SK-N-SH (cell line): ENCODE data around the gene KIF13A. TPM values are rescaled to one million over a fixed set of nuclear protein-coding genes. Genes with fewer than 3 reads are reported as not detected.

Experiments
- CTCF ChIA-PET: fragments of 300-600, 350-600 bp; formaldehyde crosslinking; extraction: SDS; loops from one replicate; lab custom pipeline; 2021; lab: Yijun Ruan, JAX
- POLR2A ChIA-PET: fragments of 350-600 bp; sonication (Branson Sonifier 250); formaldehyde crosslinking; extraction: SDS; loops from one replicate; lab custom pipeline; 2020; ENCODE audit warnings: antibody characterized with exemption, inconsistent platforms; lab: Yijun Ruan, JAX
- DNase-seq: peaks from one replicate; pipeline ENCODE4 v3.0.0; 2012
- H2AFZ ChIP-seq: fragments of 200-600 bp; sonication (generic); 2 replicates; pipeline ENCODE4 v1.8.1; 2016; ENCODE audit warnings: antibody characterized with exemption, mild to moderate bottlenecking, low read depth
- H3F3A ChIP-seq: fragments of 200-600 bp; sonication (generic); replicated peaks from 2 replicates; pipeline ENCODE3; 2016; ENCODE audit warnings: antibody characterized with exemption, mild to moderate bottlenecking; ENCODE audit not compliant: insufficient read depth
- H3K27ac ChIP-seq, 2 experiments: fragments of 200-500 bp in 1 of 2; fragments of 200-600 bp in 1 of 2; sonication (Bioruptor generic) in 1 of 2; sonication (generic), shearing (Covaris generic) in 1 of 2; 2 replicates each; pipeline versions ENCODE4 v1.5.1 to v1.6.1; 2014 to 2016; ENCODE audit warnings: low read depth in 2 of 2, inconsistent platforms in 1 of 2, low read length in 1 of 2, mild to moderate bottlenecking in 1 of 2, mixed read lengths in 1 of 2
- H3K27me3 ChIP-seq: fragments of 200-600 bp; sonication (generic), shearing (Covaris generic); 2 replicates; pipeline ENCODE4 v1.6.1; 2016; ENCODE audit warnings: mixed run types; ENCODE audit not compliant: insufficient read depth
- H3K36me3 ChIP-seq, 2 experiments: fragments of 200-500 bp in 1 of 2; fragments of 200-600 bp in 1 of 2; sonication (Bioruptor generic) in 1 of 2; sonication (generic) in 1 of 2; replicated peaks in 1 of 2; 2 replicates each; pipeline versions ENCODE3 to v1.5.1; 2014 to 2016; ENCODE audit warnings: low read length in 1 of 2, mild to moderate bottlenecking in 1 of 2; ENCODE audit not compliant: insufficient read depth in 2 of 2, control insufficient read depth in 1 of 2
- H3K4me1 ChIP-seq, 2 experiments: fragments of 200-500 bp in 1 of 2; fragments of 200-600 bp in 1 of 2; sonication (Bioruptor generic) in 1 of 2; sonication (generic), shearing (Covaris generic) in 1 of 2; 2 replicates each; pipeline versions ENCODE4 v1.5.1 to v1.6.1; 2014 to 2016; ENCODE audit warnings: low read depth in 1 of 2, low read length in 1 of 2, mixed run types in 1 of 2; ENCODE audit not compliant: insufficient read depth in 2 of 2, control insufficient read depth in 1 of 2
- H3K4me2 ChIP-seq: fragments of 200-600 bp; sonication (generic), shearing (Covaris generic); 2 replicates; pipeline ENCODE4 v1.6.1; 2017; ENCODE audit warnings: mixed run types
- H3K4me3 ChIP-seq, 2 experiments: fragments of 200-500 bp in 1 of 2; fragments of 200-600 bp in 1 of 2; sonication (Bioruptor generic) in 1 of 2; sonication (generic), shearing (Covaris generic) in 1 of 2; 2 replicates each; pipeline versions ENCODE4 v1.5.1 to v1.8.1; 2014 to 2016; ENCODE audit warnings: low read depth in 2 of 2, inconsistent platforms in 1 of 2, low read length in 1 of 2, mild to moderate bottlenecking in 1 of 2, mixed read lengths in 1 of 2, moderate library complexity in 1 of 2
- H3K79me2 ChIP-seq: fragments of 200-600 bp; sonication (generic); 2 replicates; pipeline ENCODE4 v1.8.1; 2017; ENCODE audit warnings: mild to moderate bottlenecking; ENCODE audit not compliant: insufficient read depth
- H3K9ac ChIP-seq: fragments of 200-600 bp; sonication (generic); 2 replicates; pipeline ENCODE4 v1.6.1; 2017; ENCODE audit warnings: mixed run types
- H3K9me2 ChIP-seq: fragments of 200-600 bp; sonication (generic); 2 replicates; pipeline ENCODE4 v1.6.1; 2017; ENCODE audit warnings: mixed run types
- H3K9me3 ChIP-seq: fragments of 200-600 bp; sonication (generic); 2 replicates; pipeline ENCODE4 v1.6.1; 2017; ENCODE audit warnings: mixed run types, mild to moderate bottlenecking, moderate library complexity
- H4K20me1 ChIP-seq: fragments of 200-600 bp; sonication (generic); 2 replicates; pipeline ENCODE4 v1.6.1; 2017; ENCODE audit warnings: mild to moderate bottlenecking, mixed run types; ENCODE audit not compliant: insufficient read depth
- ELF1 ChIP-seq: IDR thresholded peaks from 2 replicates; pipeline ENCODE4 v1.4.0; 2012
- EP300 ChIP-seq, 2 experiments: IDR thresholded peaks; 2 replicates each; pipeline versions ENCODE4 v1.4.0 to v1.6.1; 2012; ENCODE audit warnings: borderline replicate concordance in 1 of 2, low read depth in 1 of 2, low read length in 1 of 2
- EZH2phosphoT487 ChIP-seq: fragments of 200-600 bp; sonication (generic); IDR thresholded peaks from 2 replicates; pipeline ENCODE4 v1.6.1; 2017; ENCODE audit warnings: low read depth, mixed run types, mild to moderate bottlenecking, antibody characterized with exemption, moderate library complexity, borderline replicate concordance
- FOXM1 ChIP-seq: IDR thresholded peaks from 2 replicates; pipeline ENCODE4 v1.4.0; 2012; ENCODE audit warnings: low read depth, mild to moderate bottlenecking
- GATA2 ChIP-seq: sonication (generic); formaldehyde crosslinking; IDR thresholded peaks from 2 replicates; pipeline ENCODE4 v1.5.0; 2020; ENCODE audit warnings: mild to moderate bottlenecking, missing genetic modification reagents
- MEF2A ChIP-seq: IDR thresholded peaks from 2 replicates; pipeline ENCODE4 v1.4.0; 2012; ENCODE audit warnings: low read depth, borderline replicate concordance
- MXI1 ChIP-seq: IDR thresholded peaks from 2 replicates; pipeline ENCODE4 v1.6.1; 2012; ENCODE audit warnings: mild to moderate bottlenecking, low read depth, low read length, improper control_type of control experiment
- NRF1 ChIP-seq: IDR thresholded peaks from 2 replicates; pipeline ENCODE4 v1.6.1; 2012; ENCODE audit warnings: low read depth, mild to moderate bottlenecking, low read length
- POLR2AphosphoS5 ChIP-seq: IDR thresholded peaks from 2 replicates; pipeline ENCODE4 v1.6.1; 2012; ENCODE audit warnings: low read depth, low read length
- RAD21 ChIP-seq: IDR thresholded peaks from 2 replicates; pipeline ENCODE4 v1.6.1; 2012; ENCODE audit warnings: mild to moderate bottlenecking, low read length
- SMC3 ChIP-seq: IDR thresholded peaks from 2 replicates; pipeline ENCODE4 v1.6.1; 2012; ENCODE audit warnings: low read depth, low read length, improper control_type of control experiment
- TAF1 ChIP-seq: IDR thresholded peaks from 2 replicates; pipeline ENCODE4 v1.6.1; 2012; ENCODE audit warnings: low read depth, mild to moderate bottlenecking, low read length, moderate library complexity, borderline replicate concordance
- TCF12 ChIP-seq: IDR thresholded peaks from 2 replicates; pipeline ENCODE4 v1.4.0; 2012
- WGBS: methylation state at CpG from one replicate; pipeline ENCODE4 v1.1.6; 2017; ENCODE audit warnings: low lambda C conversion rate; 5-methylcytosine and 5-hydroxymethylcytosine counted together
- polyA plus RNA-seq, 3 experiments: library from polyadenylated mRNA; depleted of rRNA; stranded (reverse); fragments of >200 nt; gene quantifications; 2 replicates each; pipeline ENCODE4 v1.2.3, GENCODE V29; 2012
- TF ChIP-seq, protein P1 (sequence below): IDR thresholded peaks from 2 replicates; pipeline ENCODE4 v1.4.0; 2012; ENCODE audit warnings: low read depth, borderline replicate concordance
- TF ChIP-seq, protein P2 (sequence below): fragments of 200-600 bp; sonication (generic); IDR thresholded peaks from 2 replicates; pipeline ENCODE4 v1.6.1; 2017; ENCODE audit warnings: antibody characterized with exemption, mild to moderate bottlenecking, moderate library complexity
- TF ChIP-seq, protein P3 (sequence below): IDR thresholded peaks from 2 replicates; pipeline ENCODE4; 2012
- TF ChIP-seq, protein P4 (sequence below): fragments of 150-350 bp; IDR thresholded peaks from 2 replicates; pipeline ENCODE4 v1.6.1; 2016; ENCODE audit warnings: mild to moderate bottlenecking, low read depth, low read length

The KIF13A gene
- polyA plus RNA-seq, 1 of the 3 experiments (the other 2 are of a cell fraction): 18.2 TPM

DNA sequence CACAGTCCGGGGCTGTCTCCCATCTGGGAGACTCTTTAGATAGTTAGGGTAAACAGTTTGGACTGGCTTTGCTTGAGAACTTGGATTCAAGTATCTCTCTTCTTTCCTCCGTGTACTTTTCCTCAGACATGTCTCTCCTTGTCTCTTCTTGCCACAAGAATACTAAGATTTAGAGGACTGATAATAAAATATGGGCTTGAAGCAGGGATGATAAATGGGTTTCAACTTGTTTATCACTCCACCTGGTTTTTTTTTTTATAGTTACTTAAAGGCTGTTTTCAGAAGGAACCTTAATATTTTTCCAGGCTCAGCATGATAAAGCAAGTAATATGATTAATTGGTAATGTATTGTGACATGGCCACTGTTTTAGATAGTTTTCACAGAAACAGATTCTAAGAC is 40.9 kb upstream of the KIF13A start:
- DNase-seq: no peak
- ChIA-PET POLR2A (no interaction called here), CTCF (no interaction called here)
- Histone ChIP-seq H3K27me3 (no peaks in the 10 kb centered on the region), H3K9me3 (no peaks in the 10 kb centered on the region), H3K36me3 (no peaks in the 10 kb centered on the region), H3K79me2 (no peaks in the 10 kb centered on the region), H3K4me2 (no peak overlapping the region), H3K4me3 (no peak overlapping the region), H3K9me2 (no peaks in the 10 kb centered on the region), H3F3A (no peaks in the 10 kb centered on the region), H4K20me1 (no peaks in the 10 kb centered on the region), H3K9ac (no peak overlapping the region), H3K27ac (no peak overlapping the region), H3K4me1 (peaks cover 0 to 1% of the 10 kb centered on the region in 2 experiments; a peak in 1 of 4 replicates), H2AFZ (no peak overlapping the region)
- TF ChIP-seq FOXM1 (no peak), MXI1 (no peak), ELF1 (no peak), RAD21 (no peak), EP300 (IDR thresholded peaks at IDR 0.05; ENCODE audit: borderline replicate concordance in 1 of 2, low read depth in 1 of 2, low read length in 1 of 2) (no peak), EZH2phosphoT487 (no peak), POLR2AphosphoS5 (no peak), SMC3 (no peak), NRF1 (no peak), MEF2A (no peak), TAF1 (no peak), TCF12 (no peak), GATA2 (CRISPR knock-in tag) (no peak)
- TF ChIP-seq, protein P1, sequence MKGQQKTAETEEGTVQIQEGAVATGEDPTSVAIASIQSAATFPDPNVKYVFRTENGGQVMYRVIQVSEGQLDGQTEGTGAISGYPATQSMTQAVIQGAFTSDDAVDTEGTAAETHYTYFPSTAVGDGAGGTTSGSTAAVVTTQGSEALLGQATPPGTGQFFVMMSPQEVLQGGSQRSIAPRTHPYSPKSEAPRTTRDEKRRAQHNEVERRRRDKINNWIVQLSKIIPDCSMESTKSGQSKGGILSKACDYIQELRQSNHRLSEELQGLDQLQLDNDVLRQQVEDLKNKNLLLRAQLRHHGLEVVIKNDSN: no peak
- TF ChIP-seq, protein P2, sequence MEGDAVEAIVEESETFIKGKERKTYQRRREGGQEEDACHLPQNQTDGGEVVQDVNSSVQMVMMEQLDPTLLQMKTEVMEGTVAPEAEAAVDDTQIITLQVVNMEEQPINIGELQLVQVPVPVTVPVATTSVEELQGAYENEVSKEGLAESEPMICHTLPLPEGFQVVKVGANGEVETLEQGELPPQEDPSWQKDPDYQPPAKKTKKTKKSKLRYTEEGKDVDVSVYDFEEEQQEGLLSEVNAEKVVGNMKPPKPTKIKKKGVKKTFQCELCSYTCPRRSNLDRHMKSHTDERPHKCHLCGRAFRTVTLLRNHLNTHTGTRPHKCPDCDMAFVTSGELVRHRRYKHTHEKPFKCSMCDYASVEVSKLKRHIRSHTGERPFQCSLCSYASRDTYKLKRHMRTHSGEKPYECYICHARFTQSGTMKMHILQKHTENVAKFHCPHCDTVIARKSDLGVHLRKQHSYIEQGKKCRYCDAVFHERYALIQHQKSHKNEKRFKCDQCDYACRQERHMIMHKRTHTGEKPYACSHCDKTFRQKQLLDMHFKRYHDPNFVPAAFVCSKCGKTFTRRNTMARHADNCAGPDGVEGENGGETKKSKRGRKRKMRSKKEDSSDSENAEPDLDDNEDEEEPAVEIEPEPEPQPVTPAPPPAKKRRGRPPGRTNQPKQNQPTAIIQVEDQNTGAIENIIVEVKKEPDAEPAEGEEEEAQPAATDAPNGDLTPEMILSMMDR: no peak
- TF ChIP-seq, protein P3, sequence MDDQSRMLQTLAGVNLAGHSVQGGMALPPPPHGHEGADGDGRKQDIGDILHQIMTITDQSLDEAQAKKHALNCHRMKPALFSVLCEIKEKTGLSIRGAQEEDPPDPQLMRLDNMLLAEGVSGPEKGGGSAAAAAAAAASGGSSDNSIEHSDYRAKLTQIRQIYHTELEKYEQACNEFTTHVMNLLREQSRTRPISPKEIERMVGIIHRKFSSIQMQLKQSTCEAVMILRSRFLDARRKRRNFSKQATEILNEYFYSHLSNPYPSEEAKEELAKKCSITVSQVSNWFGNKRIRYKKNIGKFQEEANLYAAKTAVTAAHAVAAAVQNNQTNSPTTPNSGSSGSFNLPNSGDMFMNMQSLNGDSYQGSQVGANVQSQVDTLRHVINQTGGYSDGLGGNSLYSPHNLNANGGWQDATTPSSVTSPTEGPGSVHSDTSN: no peak
- TF ChIP-seq, protein P4, sequence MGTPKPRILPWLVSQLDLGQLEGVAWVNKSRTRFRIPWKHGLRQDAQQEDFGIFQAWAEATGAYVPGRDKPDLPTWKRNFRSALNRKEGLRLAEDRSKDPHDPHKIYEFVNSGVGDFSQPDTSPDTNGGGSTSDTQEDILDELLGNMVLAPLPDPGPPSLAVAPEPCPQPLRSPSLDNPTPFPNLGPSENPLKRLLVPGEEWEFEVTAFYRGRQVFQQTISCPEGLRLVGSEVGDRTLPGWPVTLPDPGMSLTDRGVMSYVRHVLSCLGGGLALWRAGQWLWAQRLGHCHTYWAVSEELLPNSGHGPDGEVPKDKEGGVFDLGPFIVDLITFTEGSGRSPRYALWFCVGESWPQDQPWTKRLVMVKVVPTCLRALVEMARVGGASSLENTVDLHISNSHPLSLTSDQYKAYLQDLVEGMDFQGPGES: no peak
- 84% methylated on average over 2 of the region's 2 CpGs for WGBS
